ENCODE data around the gene HOXB3.

DNA sequence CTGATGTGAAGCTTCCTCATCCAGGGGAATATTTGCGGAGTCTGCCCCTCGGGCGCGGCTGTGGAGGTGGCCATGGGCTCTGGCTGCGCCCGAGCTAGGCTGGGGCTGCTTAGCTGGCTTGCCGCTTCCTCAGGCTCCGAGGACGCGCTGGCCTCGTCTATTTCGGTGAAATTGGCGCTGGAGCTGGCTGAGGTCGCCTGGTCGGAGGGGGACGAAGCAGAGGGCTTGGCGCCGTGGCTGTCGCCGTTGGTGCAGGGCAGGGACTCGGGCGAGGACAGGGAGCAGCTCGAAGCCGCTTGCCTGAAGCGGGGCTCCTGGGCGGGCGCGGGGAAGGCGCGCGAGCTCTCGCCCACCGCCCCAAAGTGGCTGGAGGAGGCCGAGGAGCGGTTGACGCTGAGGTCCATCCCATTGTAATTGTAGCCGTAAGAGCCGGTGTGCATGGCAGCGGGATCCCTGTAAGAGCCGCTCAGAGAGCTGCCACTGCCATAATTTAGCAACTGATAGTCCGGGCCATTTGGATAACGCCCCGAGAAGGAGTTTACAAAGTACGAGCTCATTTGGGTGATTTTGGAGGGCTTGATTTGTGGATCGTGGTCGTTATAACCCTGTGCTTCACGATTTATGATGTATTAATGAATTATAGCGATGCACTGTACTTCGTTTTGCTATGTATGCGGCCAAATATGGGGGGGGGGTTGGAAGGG lies 3.2 kb upstream of the HOXB3 start, which contains the start of gene HOXB5:
- TF ChIP-seq, protein P1, sequence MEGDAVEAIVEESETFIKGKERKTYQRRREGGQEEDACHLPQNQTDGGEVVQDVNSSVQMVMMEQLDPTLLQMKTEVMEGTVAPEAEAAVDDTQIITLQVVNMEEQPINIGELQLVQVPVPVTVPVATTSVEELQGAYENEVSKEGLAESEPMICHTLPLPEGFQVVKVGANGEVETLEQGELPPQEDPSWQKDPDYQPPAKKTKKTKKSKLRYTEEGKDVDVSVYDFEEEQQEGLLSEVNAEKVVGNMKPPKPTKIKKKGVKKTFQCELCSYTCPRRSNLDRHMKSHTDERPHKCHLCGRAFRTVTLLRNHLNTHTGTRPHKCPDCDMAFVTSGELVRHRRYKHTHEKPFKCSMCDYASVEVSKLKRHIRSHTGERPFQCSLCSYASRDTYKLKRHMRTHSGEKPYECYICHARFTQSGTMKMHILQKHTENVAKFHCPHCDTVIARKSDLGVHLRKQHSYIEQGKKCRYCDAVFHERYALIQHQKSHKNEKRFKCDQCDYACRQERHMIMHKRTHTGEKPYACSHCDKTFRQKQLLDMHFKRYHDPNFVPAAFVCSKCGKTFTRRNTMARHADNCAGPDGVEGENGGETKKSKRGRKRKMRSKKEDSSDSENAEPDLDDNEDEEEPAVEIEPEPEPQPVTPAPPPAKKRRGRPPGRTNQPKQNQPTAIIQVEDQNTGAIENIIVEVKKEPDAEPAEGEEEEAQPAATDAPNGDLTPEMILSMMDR (IDR thresholded peaks at IDR 0.05), result no peak
- no peak for TF ChIP-seq RAD21 (IDR thresholded peaks at IDR 0.05; ENCODE audit: low read length)
- no peak for TF ChIP-seq MAX (IDR thresholded peaks at IDR 0.05; ENCODE audit: low read depth)
- no peak for TF ChIP-seq ELF1 (IDR thresholded peaks at IDR 0.05)
- no peak for TF ChIP-seq POLR2AphosphoS5 (IDR thresholded peaks at IDR 0.05; ENCODE audit: low read depth, low read length)
- TF ChIP-seq TAF1 (IDR thresholded peaks at IDR 0.05; ENCODE audit: borderline replicate concordance, low read depth, low read length), result no peak
- no peak for TF ChIP-seq RFX5 (IDR thresholded peaks at IDR 0.05; ENCODE audit: low read length)
- TF ChIP-seq MEF2A (IDR thresholded peaks at IDR 0.05; ENCODE audit: borderline replicate concordance, low read depth), result no peak
- no peak for TF ChIP-seq SIN3A (IDR thresholded peaks at IDR 0.05; ENCODE audit: borderline replicate concordance, low read depth, low read length)
- TF ChIP-seq, protein P2, sequence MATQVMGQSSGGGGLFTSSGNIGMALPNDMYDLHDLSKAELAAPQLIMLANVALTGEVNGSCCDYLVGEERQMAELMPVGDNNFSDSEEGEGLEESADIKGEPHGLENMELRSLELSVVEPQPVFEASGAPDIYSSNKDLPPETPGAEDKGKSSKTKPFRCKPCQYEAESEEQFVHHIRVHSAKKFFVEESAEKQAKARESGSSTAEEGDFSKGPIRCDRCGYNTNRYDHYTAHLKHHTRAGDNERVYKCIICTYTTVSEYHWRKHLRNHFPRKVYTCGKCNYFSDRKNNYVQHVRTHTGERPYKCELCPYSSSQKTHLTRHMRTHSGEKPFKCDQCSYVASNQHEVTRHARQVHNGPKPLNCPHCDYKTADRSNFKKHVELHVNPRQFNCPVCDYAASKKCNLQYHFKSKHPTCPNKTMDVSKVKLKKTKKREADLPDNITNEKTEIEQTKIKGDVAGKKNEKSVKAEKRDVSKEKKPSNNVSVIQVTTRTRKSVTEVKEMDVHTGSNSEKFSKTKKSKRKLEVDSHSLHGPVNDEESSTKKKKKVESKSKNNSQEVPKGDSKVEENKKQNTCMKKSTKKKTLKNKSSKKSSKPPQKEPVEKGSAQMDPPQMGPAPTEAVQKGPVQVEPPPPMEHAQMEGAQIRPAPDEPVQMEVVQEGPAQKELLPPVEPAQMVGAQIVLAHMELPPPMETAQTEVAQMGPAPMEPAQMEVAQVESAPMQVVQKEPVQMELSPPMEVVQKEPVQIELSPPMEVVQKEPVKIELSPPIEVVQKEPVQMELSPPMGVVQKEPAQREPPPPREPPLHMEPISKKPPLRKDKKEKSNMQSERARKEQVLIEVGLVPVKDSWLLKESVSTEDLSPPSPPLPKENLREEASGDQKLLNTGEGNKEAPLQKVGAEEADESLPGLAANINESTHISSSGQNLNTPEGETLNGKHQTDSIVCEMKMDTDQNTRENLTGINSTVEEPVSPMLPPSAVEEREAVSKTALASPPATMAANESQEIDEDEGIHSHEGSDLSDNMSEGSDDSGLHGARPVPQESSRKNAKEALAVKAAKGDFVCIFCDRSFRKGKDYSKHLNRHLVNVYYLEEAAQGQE (IDR thresholded peaks at IDR 0.05; ENCODE audit: low read depth, low read length), result no peak
- TF ChIP-seq RXRA (IDR thresholded peaks at IDR 0.05; ENCODE audit: borderline replicate concordance, low read depth), result no peak
